ENCODE data around the gene SLC26A11.

Gene SLC26A11

DNA sequence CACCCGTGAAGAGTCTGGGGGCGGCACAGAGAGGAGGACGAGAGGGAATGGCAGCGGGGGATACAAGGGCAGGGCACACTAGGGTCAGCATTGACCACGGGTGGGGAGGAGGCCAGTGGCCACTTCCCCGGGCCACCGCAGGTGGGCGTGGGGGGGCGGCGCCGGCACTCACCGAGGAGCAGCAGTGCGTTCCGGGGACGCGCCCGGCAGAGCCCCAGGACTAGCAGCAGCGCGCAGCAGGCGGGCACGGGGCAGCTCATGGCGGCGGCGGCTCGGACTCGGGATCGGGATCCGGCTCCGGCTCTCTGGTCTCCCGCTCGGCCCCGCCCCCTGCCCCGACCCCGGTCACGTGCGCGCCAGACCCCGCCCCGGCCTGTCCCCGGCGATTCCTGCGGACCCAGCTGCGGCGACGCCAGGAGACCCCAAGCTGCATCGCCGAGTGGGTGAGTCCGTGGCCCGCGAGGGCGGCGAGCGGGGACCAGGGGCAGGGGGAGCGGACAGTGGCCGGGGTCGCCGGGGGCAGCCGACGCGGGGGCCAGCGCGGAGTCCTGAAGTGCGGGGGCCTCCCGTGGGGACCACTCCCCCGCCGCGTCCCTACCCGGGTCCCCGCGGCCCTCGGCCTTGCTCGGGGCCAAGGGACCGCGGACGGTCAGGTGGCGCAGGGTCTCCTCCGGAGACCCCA is at the start of gene SLC26A11, which contains the start of gene SGSH:
Gene SLC26A11 (plus strand): TSS at position 374 of the 682 bp plus-strand sequence. CDS start 1,134 bp downstream, outside the sequence.
Gene SGSH (minus strand): TSS at position 280 of the 682 bp plus-strand sequence. CDS start 20 bp downstream, at position 260.
- DNase-seq = peak; percentile 79

DNA sequence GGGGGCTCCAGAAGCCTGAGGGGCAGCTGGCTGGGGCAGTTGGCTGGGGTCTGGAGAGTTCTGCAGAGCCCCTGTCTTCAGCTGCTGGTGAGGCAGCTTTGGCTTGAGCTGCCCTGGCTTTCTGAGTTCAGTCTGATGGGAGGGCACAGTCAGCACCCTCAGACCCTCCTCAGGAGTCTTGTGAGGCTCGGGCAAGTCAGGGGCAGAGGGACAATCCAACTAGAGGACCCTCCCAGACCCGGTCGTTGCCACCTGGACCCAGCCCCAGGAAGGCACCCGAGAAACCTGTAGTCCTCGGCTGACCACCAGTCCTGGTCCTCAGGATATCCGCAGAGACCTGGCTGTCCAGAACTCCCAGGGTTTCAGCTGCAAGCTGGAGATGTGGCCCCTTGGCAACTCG is 48.5 kb upstream of the SLC26A11 start:
- DNase-seq = no peak

DNA sequence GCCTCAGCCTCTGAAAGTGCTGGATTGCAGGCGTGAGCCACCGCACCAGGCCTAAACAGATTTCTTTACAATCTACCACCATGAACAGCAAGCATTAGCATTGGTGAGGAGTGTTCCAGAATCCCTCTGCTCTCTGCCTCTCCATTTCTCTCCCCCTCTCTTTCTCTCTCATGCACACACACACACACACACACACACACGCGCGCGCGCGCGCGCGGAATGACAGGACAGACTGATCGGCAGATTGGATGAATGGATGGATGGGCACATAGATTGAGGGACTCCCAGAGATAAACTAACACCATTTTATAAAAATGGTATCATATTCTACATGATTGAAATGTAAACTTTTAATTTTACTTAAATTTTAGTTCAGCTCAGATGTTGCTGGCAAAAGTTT is 47.1 kb upstream of the SLC26A11 start:
- no peak for DNase-seq

DNA sequence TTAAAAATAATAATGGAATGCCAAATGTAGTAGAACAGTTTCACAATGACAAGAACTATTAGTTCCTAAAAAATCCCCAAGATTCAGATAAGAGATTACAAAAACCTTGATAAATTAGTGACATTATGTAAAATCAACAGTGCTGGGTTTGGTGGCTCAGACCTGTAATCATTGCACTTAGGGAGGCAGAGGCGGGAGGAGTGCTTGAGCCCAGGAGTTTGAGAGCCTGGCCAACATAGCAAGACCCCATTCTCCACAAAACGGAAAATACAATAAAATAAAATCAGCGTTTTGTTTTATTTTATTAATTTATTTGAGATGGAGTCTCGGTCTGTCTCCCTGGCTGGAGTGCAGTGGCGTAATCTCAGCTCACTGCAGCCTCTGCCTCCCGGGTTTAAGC is 46.3 kb upstream of the SLC26A11 start:
- DNase-seq = no peak

DNA sequence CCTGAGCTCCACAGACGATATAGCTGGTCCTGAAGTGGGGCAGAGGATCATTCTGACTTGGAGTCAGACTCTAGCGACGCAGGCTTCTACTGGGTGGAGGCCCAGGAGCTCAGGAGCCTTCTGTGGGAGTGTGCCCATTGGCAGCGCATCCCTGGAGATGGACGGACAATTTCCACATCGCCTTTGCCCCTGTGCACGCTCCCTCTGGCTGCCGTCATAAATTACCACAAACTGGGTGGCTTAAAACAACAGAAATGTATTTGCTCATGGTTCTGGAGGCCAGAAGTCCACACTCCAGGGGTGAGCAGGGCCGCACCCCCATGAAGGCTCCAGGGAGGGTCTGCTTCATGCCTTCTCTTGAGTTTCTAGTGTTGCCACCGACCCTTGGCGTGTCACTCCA is 43.5 kb upstream of the SLC26A11 start:
- DNase-seq = no peak

DNA sequence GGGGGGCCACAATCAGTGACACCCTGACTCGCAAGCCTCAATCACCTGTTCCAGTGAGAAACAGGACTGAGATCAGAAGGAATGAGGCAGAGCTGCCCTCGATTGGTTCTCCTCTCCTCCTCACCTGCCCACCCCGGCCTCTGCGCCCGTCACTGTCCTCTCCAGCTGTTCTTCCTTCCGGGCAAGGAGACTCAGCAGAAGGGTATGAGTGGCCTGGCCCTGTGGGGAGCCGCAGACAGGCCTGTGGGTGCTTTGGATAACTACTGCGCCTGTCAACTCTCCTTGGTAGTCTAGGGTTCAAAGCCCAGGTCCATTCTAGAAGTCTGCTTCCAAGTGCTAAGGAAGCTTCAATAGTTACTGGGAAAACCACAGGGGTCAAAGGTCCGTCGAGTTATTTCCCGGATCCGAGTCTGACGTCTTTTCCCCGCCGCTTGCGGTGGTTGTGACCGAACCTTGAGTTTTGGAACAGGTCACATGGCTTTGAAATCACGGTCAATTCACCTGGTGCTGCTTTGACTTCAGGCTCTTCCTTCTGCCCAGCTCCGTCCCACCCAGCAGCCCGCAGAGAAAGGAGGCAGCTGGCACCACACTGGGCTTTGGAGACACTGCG is 42.1 kb upstream of the SLC26A11 start:
- no peak for DNase-seq

DNA sequence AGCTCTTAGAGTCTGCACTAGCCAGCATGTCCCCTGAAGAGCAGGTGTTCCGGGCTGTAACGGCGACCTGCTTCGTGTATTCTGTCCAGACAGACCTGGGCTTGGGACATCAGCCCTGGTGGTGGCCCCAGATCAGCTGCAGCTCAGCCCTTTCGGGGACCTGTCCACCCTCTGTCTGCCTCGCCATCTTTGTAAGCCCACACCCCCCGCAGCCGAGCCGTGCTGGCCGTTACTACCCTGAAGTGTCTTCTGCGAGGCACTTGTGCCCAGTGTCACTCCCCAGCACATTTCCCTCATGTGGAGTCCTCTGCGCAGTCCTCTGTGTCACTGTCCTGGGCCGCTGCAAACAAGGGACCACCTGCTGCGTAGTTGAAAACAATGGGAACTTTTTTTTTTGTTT is 40.0 kb upstream of the SLC26A11 start:
- no peak for DNase-seq

DNA sequence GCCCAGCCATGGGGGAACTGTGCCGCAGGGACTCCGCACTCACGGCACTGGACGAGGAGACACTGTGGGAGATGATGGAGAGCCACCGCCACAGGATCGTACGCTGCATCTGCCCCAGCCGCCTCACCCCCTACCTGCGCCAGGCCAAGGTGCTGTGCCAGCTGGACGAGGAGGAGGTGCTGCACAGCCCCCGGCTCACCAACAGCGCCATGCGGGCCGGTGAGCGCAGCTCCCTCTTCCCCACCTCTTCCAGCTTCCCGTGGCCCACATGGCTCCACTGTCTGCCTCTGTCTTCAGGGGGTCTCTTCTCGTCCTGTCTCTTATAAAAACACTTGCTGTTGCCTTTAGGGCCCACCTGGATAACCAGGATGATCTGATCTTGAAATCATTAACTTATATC is 38.8 kb upstream of the SLC26A11 start:
- no peak for DNase-seq

DNA sequence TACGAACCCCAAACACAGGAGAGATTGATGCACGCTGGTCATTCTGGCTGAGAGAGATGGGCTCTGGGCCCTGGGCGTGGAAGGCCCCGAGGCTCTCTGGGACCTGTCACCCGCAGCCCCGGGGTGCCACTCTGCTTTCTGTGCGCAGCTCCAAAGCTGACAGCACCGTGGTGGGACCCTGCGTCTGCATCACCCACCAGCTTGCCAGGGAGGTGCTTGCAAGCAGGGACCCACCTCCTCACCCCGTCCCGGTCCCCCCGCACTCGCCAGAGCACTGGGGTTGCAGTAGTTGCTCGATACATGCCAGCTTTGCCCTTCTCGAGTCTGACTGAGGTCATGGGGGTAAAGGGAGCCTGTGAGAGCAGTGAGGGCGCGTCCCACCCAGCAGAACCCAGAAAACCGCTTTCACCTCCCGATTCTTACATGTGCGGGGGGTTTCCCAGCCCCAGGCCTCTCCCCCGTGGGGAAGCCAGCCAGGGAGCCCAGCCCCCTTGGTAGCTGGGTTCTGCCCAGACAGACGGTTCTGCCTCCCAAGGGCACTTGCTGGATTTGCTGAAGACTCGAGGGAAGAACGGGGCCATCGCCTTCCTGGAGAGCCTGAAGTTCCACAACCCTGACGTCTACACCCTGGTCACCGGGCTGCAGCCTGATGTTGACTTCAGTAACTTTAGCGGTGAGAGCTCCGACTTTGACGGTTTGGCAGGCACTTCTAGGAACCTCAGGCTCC is 37.9 kb upstream of the SLC26A11 start:
- DNase-seq = no peak

DNA sequence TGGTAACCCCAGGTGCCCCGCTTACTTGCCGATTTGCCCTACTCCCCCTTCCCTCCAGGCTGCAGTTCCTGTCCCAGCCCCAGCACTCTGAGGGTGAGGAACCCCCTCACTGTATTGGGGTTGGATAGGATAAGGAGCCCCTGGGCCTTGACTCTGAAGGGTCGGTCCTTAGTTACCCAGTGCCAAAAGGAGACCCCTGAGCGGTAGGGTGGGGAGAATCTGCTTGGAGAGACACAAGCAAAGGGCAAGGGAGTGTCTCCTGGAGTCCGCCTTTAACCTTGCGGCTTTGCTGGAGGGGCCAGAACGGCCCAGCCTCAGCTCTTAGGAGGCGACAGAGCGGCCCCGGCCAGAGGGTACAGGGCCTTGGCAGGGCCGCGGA is 37.4 kb upstream of the SLC26A11 start:
- DNase-seq = no peak

DNA sequence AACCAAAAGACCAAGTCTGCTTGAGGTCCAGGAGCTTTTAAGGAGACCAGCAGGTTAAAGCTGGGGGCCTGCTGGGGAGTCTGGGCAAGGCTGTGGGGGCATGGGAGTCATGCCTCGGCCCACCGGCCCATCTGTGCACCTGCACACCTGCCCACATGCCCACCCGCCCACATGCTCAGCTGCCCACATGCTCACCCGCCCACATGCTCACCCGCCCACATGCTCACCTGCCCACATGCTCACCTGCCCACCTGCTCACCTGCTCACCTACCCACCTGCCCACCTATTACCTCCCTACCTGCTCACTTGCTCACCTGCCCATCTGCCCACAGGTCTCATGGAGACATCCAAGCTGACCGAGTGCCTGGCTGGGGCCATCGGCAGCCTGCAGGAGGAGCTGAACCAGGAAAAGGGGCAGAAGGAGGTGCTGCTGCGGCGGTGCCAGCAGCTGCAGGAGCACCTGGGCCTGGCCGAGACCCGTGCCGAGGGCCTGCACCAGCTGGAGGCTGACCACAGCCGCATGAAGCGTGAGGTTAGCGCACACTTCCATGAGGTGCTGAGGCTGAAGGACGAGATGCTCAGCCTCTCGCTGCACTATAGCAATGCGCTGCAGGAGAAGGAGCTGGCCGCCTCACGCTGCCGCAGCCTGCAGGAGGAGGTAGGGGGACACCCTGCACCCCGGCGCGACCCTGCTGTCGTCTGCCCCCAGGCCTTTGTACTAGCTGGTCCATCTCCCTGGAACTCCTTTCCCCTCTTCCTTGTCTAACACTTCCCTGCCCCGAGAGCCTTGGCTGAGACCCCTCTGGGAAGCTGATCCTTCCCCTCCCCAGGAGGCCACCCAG is 36.4 kb upstream of the SLC26A11 start:
- DNase-seq = no peak

DNA sequence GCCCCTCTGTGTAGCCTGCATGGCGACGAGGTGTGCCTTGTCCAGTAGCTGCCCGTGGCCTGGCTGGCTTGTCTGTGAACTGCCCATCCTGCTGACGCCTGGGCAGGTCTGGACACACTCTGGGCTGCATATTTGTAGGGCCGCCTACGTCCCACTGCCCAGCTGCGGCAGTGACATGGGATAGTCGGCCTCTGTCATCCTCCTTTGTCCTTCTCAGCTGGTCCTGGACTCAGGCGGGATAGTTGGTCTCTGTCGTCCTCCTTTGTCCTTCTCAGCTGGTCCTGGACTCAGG is 35.9 kb upstream of the SLC26A11 start:
- DNase-seq = no peak

DNA sequence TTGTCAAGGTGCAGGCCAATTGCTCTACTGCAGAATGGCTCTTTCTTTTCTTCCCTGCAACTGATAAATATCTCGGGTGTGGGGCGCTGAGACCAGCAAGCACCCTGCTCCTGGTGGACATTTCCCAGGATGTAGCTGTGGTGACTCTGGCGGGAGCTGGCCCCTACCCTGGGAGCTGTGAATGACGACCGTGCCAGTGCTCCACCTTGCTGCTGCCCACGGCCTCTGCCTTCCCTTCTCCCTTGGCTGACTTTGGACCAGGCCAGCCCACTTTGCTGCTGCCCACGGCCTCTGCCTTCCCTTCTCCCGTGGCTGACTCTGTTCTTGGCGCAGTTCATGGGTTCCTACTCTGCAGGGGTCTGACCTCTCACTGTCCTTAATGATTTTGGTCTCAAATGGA is 34.3 kb upstream of the SLC26A11 start:
- DNase-seq = no peak

DNA sequence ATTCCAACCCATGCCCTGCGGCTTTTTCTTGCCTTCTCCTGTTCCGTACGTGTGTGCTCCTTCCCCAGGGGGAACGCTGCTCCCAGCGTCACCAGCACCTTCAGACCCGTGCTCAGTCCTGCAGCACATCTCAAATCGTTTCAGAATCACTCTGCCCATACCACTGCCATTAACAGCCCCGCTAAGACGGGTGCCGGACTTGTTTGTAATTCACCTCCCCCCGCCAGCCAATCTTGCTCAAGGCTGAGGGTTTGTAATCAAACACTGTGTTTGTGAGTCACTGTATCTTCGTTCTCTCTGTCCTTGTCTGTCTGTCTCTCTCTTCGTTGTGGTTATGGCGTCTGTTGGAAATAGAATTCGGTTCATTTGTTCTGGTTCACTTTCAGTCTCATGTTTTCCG is 33.1 kb upstream of the SLC26A11 start:
- DNase-seq = no peak

DNA sequence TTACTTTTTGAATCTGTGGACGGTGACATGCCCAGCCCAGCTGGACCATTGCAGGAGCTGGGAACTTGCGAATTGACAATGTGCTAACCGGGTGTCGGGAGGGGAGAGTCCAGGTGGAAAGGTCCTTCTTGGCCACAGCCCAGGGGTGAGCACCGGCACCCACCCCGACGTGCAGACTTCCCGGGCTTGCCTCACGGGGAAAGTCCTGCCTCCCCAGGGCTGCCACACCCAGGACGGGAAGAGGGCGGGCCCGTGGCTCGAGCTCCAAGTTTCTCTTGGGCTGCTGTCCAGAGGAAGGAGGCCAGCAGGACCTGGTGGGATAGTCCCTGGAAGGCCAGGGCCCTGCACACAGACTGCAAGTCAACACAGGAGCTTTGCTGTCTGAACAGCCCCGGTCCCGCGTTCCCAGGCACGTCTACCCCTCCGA is 32.7 kb upstream of the SLC26A11 start:
- no peak for DNase-seq

DNA sequence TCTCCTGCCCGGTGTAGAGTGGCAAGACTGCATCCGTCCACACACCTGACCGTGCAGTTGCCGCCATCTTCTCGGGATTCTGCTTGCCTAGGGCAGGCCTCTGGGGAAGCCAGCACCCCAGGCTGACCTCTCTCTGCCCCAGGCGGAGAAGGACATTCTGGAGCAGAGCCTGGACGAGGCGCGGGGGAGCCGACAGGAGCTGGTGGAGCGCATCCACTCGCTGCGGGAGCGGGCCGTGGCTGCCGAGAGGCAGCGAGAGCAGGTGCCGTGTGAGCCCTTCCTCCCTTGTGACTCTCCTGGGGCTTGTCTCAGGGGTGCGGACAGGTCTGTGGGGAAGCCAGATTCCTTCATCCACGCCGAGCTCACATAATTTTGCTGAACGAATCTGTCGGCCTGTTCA is 30.6 kb upstream of the SLC26A11 start:
- no peak for DNase-seq

DNA sequence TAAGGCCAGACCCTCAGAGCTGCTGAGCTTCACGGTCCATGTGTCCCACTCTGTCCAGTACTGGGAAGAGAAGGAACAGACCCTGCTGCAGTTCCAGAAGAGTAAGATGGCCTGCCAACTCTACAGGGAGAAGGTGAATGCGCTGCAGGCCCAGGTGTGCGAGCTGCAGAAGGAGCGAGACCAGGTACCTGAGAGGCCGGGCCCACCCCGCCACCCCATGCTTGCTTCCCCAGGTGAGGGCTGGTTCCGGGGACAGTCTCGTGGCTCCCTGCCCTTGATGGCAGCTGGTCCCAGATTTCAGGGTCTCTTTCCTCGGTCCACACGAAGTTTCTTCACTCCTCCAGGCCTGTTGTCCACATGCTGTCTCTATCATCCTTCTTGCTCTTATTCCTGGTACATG is 29.5 kb upstream of the SLC26A11 start:
- no peak for DNase-seq

DNA sequence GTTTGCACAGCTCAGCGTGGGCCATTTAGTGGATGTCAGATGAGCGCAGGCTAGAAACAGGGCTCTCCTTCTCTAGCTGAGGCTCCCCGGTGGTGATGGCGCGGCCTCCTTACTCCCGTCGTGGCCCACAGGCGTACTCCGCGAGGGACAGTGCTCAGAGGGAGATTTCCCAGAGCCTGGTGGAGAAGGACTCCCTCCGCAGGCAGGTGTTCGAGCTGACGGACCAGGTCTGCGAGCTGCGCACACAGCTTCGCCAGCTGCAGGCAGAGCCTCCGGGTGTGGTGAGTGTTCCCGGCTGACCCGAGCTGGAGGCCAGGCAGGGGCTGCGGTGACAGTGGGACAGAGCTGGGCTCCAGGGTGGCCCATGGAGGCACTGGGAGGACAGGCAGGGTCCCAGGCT is 29.0 kb upstream of the SLC26A11 start:
- DNase-seq = no peak

DNA sequence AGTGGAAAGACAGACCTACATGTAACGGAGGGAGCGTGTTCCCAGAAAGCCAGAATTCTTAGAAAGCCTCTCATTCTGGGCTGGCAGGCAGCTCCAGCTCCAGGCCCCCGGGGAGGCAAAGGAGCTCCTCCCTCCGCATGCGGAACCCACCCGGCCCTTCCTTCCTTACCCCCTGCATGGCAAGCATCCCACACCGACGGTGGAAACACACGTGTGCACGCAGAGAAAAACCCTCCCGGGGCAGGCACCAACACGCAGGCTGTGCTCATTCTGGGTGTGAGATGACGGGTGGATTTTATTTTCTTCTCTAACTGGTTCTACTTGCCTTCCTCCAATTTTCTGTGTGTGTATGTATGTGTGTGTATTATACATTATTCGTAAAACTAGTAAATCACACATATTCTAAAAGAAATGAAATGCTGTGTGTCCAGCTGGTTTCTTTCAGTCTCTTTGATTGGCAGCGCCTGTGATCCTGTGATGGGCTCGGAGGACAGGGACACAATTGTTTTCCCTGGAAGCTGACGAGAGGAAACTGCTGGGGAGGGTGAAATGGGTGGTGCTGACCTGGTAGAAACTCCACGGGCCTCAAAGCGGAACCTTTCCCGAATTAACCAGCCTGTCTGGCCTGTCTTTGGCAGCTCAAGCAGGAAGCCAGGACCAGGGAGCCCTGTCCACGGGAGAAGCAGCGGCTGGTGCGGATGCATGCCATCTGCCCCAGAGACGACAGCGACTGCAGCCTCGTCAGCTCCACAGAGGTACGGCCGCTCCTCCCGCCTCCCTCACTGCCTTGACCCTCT is 28.2 kb upstream of the SLC26A11 start:
- DNase-seq = no peak

DNA sequence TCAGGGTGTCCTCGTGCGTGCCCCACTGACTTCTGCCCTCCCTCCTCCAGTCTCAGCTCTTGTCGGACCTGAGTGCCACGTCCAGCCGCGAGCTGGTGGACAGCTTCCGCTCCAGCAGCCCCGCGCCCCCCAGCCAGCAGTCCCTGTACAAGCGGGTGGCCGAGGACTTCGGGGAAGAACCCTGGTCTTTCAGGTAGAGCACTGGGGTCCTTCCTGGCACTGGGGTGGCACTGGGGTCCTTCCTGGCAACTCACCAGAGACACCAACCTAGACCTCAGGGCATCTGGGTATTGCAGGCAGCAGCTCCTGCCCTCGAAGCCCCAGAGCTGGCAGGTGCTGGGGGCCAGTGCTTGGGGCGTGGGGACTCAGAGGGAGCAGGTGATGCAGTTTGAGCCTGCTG is 25.1 kb upstream of the SLC26A11 start:
- DNase-seq = no peak

DNA sequence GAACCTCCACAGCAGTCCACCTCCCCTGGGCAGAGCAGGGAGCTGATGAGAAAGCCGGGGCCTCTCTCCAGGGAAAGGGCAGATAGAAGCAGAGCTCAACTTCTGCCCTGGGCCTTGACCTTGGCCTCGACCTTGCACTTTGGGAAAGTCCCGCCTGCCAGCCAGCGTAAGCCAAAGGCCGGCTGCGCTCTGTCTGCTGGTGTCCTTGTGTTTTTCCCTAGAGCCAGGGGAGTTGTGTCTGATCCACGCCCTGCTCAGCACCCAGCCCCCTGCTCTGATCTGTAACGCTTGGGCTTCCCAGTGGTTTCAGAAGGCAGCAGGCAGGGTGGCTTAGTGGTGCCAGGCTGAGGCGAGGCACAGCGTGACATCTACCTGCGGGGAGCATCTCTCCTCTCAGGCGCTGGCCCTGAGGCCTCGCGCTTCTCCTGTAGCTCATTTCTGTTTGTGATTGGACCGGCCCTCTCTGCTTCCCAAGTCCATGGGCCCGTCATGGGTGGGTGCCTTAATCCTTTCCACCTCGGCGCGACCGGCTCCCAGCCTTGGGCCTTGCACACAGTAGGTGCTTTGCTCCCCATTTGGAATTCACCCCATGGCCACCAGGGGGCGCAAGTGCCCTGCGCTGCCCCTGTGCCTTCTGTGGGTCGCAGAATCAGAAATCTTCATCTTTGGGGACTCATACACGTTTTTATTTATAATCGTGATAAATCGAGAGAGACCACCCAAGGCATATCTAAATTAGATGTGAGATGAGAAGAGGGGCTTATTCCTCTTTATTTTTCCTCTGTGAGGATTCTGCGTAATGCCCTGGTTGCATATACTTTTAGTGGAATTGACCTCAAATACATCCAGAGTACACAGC is 24.3 kb upstream of the SLC26A11 start:
- peak; percentile 50 for DNase-seq

DNA sequence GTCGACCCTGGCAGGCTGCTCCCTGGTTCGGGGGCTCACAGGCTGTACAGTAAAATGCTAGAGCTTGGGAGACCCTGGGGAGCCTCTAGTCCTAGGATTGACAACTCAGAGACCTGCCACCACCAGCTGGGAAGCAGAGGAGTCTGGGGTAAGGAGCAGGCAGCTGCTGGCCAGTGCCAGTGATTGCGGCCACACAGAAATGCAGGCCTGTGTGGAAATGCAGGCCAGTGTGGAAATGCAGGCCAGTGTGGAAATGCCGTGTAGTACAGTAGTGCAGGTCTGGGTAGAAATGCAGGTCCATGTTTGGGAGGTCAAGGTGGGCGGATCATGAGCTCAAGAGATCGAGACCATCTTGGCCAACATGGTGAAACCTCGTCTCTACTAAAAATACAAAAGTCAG is 23.6 kb upstream of the SLC26A11 start:
- no peak for DNase-seq

Data from activated CD4-positive, alpha-beta T cell treated with anti-CD3 and anti-CD28 coated beads, Interleukin-10, Interleukin-2, amounts not matched to agents 100 ng/mL and 50 ng/mL, durations not matched to agents 16 hours and 8 hours (primary cell).